MCF 10A (cell line): ENCODE data around the gene RPTOR. TPM values are rescaled to one million over a fixed set of nuclear protein-coding genes. Genes with fewer than 3 reads are reported as not detected.

Experiments used
- BruUV-seq: library from RNA; stranded (reverse); fragments of 400-500 nt; replicated peaks from 2 replicates; lab custom pipeline; 2021; lab: Mats Ljungman, UMichigan
- CTCF ChIA-PET: fragments of 300-600 bp; sonication (Branson Sonifier 250); formaldehyde crosslinking; extraction: SDS; loops from one replicate; lab custom pipeline; 2021; ENCODE audit warnings: antibody characterized with exemption, inconsistent platforms; lab: Yijun Ruan, JAX
- POLR2A ChIA-PET: fragments of 300-600, 350-650 bp; sonication (Branson Sonifier 250); formaldehyde crosslinking; extraction: SDS; loops from one replicate; lab custom pipeline; 2020; ENCODE audit warnings: antibody characterized with exemption, inconsistent platforms; lab: Yijun Ruan, JAX
- DNase-seq: peaks from one replicate; pipeline ENCODE4 v3.0.0-alpha.2; 2018; ENCODE audit not compliant: unreplicated experiment
- H3K27ac Mint-ChIP-seq: one replicate; pipeline ENCODE4 v1.8.0; 2022; ENCODE audit warnings: mild to moderate bottlenecking, low read depth, mixed read lengths; ENCODE audit not compliant: unreplicated experiment
- H3K27me3 Mint-ChIP-seq: one replicate; pipeline ENCODE4 v1.8.0; 2022; ENCODE audit warnings: mixed read lengths; ENCODE audit not compliant: insufficient read depth, unreplicated experiment
- H3K36me3 Mint-ChIP-seq: one replicate; pipeline ENCODE4 v1.8.0; 2022; ENCODE audit warnings: mild to moderate bottlenecking, moderate library complexity, mixed read lengths; ENCODE audit not compliant: insufficient read depth, unreplicated experiment
- H3K4me1 Mint-ChIP-seq: one replicate; pipeline ENCODE4 v1.8.0; 2022; ENCODE audit warnings: mixed read lengths; ENCODE audit not compliant: insufficient read depth, unreplicated experiment
- H3K4me3 Mint-ChIP-seq: one replicate; pipeline ENCODE4 v1.8.0; 2022; ENCODE audit warnings: mild to moderate bottlenecking, moderate library complexity, mixed read lengths; ENCODE audit not compliant: unreplicated experiment
- H3K9me3 Mint-ChIP-seq: one replicate; pipeline ENCODE4 v1.8.0; 2022; ENCODE audit warnings: mixed read lengths; ENCODE audit not compliant: unreplicated experiment
- intact Hi-C: fragments of 100-400 bp; cut with micrococcal nuclease; formaldehyde crosslinking; loops from 2 replicates; pipeline ENCODE4 v1.14.1; 2022
- total RNA-seq: library from RNA; stranded (reverse); gene quantifications from 2 replicates; pipeline ENCODE4 v1.2.3, GENCODE V29; 2022
- TF ChIP-seq, protein P1 (sequence below): fragments of 200-600 bp; IDR thresholded peaks from one replicate; pipeline ENCODE4 v1.8.0; 2022; ENCODE audit warnings: antibody characterized with exemption, mild to moderate bottlenecking; ENCODE audit not compliant: unreplicated experiment

RPTOR gene
- total RNA-seq, 1 experiment from 2014 or later, result 41.3 TPM

DNA sequence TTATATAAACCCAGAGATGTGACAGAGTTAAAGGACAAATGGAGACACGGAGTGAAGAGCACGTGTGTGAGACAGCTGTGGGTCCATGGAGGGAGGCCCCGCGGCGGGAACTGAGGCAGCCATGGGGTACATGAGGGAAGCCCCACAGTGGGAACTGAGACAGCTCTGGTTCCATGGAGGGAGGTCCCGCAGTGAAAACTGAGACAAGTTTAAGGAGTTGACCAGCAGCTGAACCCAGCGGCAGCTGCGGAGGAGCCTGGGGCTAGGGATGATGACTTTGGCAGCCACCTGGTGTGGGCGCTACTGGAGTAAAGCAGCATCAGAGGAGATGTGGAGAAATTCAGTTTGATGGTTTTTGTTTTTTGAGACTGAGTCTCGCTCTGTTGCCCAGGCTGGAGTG is 185.1 kb downstream of the RPTOR start:
- DNase-seq, result no peak
- TF ChIP-seq, protein P1, sequence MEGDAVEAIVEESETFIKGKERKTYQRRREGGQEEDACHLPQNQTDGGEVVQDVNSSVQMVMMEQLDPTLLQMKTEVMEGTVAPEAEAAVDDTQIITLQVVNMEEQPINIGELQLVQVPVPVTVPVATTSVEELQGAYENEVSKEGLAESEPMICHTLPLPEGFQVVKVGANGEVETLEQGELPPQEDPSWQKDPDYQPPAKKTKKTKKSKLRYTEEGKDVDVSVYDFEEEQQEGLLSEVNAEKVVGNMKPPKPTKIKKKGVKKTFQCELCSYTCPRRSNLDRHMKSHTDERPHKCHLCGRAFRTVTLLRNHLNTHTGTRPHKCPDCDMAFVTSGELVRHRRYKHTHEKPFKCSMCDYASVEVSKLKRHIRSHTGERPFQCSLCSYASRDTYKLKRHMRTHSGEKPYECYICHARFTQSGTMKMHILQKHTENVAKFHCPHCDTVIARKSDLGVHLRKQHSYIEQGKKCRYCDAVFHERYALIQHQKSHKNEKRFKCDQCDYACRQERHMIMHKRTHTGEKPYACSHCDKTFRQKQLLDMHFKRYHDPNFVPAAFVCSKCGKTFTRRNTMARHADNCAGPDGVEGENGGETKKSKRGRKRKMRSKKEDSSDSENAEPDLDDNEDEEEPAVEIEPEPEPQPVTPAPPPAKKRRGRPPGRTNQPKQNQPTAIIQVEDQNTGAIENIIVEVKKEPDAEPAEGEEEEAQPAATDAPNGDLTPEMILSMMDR, result no peak
- no peak overlapping the region for H3K27ac Mint-ChIP-seq
- no peak overlapping the region for H3K4me3 Mint-ChIP-seq
- POLR2A ChIA-PET, result interaction anchor here (0.6 to 0.9 kb wide), 2 partner anchors 27 to 275 kb away, joined by 3 read pairs; no protein-coding TSS in a partner anchor
- H3K36me3 Mint-ChIP-seq, result no peaks in the 10 kb centered on the region
- peaks cover 20% of the 10 kb centered on the region for H3K4me1 Mint-ChIP-seq
- intact Hi-C loops, result loop anchor here (10.0 kb wide), 1 partner anchor 105 kb away; no protein-coding TSS in a partner anchor
- H3K27me3 Mint-ChIP-seq, result no peaks in the 10 kb centered on the region
- no peaks in the 10 kb centered on the region for H3K9me3 Mint-ChIP-seq
- no TSS peak for BruUV-seq
- CTCF ChIA-PET, result interaction anchor here (1.2 kb wide), 1 partner anchor 12 kb away, joined by 3 read pairs; no protein-coding TSS in a partner anchor

- CTCF ChIA-PET, result no interaction called here
- Mint-ChIP-seq H3K36me3 (no peaks in the 10 kb centered on the region), H3K9me3 (no peaks in the 10 kb centered on the region), H3K4me1 (peaks cover 11% of the 10 kb centered on the region), H3K27me3 (no peaks in the 10 kb centered on the region), H3K4me3 (no peak overlapping the region), H3K27ac (no peak overlapping the region)
- POLR2A ChIA-PET, result no interaction called here
- DNase-seq, result no peak
- TF ChIP-seq, protein P1, result no peak
- intact Hi-C loops, result no loop called here
- no TSS peak for BruUV-seq
These were observed 186.1 kb downstream of the RPTOR start for GRCh38 chr17:80730739-80731138.

GRCh38 chr17:80731323-80731722 is 186.7 kb downstream of the RPTOR start:
- peaks cover 11% of the 10 kb centered on the region for H3K4me1 Mint-ChIP-seq
- H3K4me3 Mint-ChIP-seq, result no peak overlapping the region
- no peak for DNase-seq
- no peaks in the 10 kb centered on the region for H3K27me3 Mint-ChIP-seq
- no peaks in the 10 kb centered on the region for H3K36me3 Mint-ChIP-seq
- CTCF ChIA-PET, result interaction anchor here (0.6 kb wide), 1 partner anchor 27 kb away, joined by 3 read pairs; no protein-coding TSS in a partner anchor
- no peak overlapping the region for H3K27ac Mint-ChIP-seq
- H3K9me3 Mint-ChIP-seq, result no peaks in the 10 kb centered on the region
- TF ChIP-seq, protein P1, result no peak
- no TSS peak for BruUV-seq
- intact Hi-C loops, result no loop called here
- POLR2A ChIA-PET, result interaction anchor here (0.6 kb wide), 2 partner anchors 9 to 15 kb away, joined by 3 read pairs; no protein-coding TSS in a partner anchor

GRCh38 chr17:80732268-80732667 is 187.6 kb downstream of the RPTOR start:
- CTCF ChIA-PET, result interaction anchor here (0.5 kb wide), 1 partner anchor 57 kb away, joined by 4 read pairs; no protein-coding TSS in a partner anchor
- TF ChIP-seq, protein P1, result no peak
- peaks cover 11% of the 10 kb centered on the region for H3K4me1 Mint-ChIP-seq
- H3K4me3 Mint-ChIP-seq, result no peak overlapping the region
- POLR2A ChIA-PET, result interaction anchor here (0.9 kb wide), 1 partner anchor 10 kb away, joined by 4 read pairs; no protein-coding TSS in a partner anchor
- H3K27ac Mint-ChIP-seq, result no peak overlapping the region
- no peaks in the 10 kb centered on the region for H3K36me3 Mint-ChIP-seq
- no TSS peak for BruUV-seq
- intact Hi-C loops, result no loop called here
- H3K27me3 Mint-ChIP-seq, result no peaks in the 10 kb centered on the region
- no peak for DNase-seq
- H3K9me3 Mint-ChIP-seq, result no peaks in the 10 kb centered on the region
